Hematopoietic multipotent progenitor cell treated with erythropoietin and hydrocortisone succinate and interleukin-3 and kit ligand, for 8 days (in vitro differentiated cells): ENCODE measurements around the gene UBA52.
"Not testable (repeated sequence)": the region's sequence is repeated elsewhere in the genome, so short reads cannot be mapped to it uniquely, and the experiment has no call there.

Experiments
- DNase-seq: peaks from one replicate; pipeline ENCODE4 v3.0.0-alpha.2; 2015

The UBA52 gene

GRCh38 chr19:18557411-18558201 is 14.1 kb upstream of the UBA52 start, which contains the start of gene KXD1:
Gene KXD1 (plus strand): TSS chr19:18557870. CDS start chr19:18562057, 4,187 bp downstream.
- peak; percentile 100 for DNase-seq

GRCh38 chr19:18558202-18558555 is 13.5 kb upstream of the UBA52 start:
- no peak for DNase-seq

DNA sequence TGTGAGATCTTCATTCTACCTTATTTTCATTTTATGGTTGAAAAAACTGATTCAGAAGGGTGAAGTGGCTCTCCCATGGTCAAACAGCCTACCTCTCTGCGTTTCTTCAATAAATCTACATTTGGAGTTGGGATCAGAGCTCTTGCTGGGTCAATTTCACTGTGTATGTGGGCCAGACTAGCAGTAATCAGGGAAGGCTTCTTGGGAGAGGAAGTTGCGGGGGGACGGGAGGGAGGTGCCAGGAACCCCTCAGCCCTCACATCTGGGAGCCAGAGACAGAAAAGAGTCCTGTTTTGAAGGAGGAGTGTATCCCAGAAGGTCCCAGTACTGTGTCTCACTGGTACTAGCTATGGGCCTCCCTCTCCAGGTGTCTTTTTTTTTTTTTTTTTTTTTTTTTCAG is 13.1 kb upstream of the UBA52 start:
- DNase-seq: no peak

DNA sequence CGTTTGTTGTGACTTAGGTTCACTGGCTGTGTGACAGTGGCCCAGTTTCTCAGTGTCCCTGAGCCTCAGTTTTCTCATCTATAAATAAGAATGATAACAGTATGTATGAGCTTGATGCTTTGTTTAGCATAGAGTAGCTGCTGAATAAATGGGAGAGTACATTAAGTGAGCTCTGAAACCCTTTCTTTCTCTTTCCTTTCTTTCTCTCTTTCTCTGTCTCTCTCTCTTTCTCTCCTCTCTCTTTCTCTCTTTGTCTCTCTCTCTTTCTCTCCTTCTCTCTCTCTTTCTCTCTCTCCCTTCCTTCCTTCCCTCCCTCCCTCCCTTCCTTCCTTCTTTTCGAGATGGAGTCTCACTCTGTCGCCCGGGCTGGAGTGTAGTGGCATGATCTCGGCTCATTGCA is 12.0 kb upstream of the UBA52 start:
- DNase-seq: no peak

GRCh38 chr19:18562086-18562485 is 9.6 kb upstream of the UBA52 start:
- DNase-seq: no peak

DNA sequence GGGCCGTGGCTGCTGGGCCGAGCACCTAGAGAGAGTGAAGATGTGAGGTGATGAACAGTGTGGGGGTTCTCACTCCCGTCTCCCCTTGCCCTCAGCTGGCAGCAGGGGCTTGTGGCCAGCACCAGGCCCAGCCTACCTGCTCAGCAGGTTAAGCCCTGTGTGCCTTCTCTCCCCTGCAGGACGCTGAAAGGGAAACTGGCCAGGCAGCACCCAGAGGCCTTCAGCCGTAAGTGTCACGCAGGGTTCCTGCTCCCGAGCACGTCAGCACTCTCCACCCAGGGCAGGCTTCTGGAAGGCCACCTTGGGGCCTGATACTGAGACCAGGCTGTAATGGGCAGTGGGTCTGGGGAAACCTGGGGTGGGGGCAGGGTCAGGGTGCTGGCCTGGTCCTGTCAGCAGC is 4.7 kb upstream of the UBA52 start:
- DNase-seq: no peak

GRCh38 chr19:18568367-18568766 is 3.3 kb upstream of the UBA52 start:
- no peak for DNase-seq

DNA sequence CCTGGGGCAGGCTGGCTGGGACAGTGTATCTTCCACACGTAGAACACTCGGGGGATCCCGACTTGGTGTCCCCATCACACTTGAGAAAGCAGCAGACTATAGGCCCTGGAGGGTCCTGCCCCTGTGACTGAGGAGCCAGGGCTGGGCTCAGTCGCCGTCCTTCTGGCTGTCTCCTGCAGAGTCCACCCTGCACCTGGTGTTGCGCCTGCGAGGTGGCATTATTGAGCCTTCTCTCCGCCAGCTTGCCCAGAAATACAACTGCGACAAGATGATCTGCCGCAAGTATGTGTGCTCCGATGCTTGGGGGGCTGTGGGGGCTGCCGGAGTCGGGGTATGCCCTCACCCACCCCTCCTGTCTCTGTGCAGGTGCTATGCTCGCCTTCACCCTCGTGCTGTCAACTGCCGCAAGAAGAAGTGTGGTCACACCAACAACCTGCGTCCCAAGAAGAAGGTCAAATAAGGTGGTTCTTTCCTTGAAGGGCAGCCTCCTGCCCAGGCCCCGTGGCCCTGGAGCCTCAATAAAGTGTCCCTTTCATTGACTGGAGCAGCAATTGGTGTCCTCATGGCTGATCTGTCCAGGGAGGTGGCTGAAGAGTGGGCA is 3.1 kb downstream of the UBA52 start:
- no peak for DNase-seq

GRCh38 chr19:18576383-18576782 is 4.7 kb downstream of the UBA52 start:
- DNase-seq: no peak

GRCh38 chr19:18577365-18577914 is 5.8 kb downstream of the UBA52 start:
- DNase-seq: no peak

DNA sequence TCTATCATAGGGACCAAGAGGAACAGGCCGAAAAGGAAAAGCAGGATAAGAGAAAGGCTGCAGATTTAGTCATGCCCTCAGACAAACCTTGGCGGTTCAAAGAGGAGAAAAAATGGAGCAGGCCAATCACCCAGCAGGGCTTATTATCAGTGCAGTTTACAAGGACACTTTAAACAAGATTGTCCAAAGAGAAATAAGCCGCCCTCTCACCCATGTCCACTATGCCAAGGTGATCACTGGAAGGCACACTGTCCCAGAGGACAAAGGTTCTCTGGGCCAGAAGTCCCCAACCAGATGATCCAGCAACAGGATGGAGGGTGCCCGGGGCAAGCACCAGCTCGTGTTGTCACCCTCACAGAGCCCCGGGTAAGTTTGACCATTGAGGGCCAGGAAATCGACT is 8.7 kb downstream of the UBA52 start:
- no peak for DNase-seq

DNA sequence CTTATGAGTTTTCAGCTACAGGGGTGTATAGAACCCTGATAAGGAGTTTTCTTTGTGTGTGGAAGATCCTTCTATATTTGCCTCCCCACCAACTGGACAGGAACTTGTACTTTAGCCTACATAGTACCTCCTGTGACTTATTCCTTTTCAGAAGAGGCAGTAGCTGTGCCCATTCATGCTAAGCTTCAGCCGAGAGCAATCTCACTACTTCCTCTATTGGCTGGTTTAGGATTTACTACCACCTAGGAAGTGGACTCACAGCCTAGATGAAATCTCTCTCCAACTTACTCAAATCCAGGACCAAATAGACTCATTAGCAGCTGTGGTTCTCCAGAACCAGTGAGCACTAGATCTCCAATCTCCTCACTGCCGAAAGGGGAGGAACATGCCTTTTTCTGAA is 14.6 kb downstream of the UBA52 start:
- no peak for DNase-seq

DNA sequence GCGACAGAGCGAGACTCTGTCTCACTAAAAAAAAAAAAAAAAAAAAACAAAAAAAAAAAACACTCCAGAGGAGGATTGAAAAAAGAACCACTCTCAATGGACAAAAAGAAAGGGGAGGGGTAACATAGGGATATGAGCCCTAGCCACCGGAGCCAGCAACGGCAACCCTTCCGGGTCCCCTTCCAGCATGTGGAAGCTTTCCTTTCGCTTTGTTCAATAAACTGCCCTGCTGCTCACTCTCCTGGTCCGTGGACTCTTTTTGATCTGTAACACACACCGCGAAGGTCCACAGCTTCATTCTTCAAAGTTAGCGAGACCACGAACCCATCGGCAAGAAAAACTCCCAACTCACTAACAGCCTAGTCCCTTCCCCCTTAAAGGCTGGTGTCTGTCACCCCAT is 15.9 kb downstream of the UBA52 start:
- no peak for DNase-seq

GRCh38 chr19:18587962-18588610 is 16.4 kb downstream of the UBA52 start:
- no peak for DNase-seq

GRCh38 chr19:18588611-18589379 is 17.1 kb downstream of the UBA52 start, which contains the start of gene REX1BD:
Gene REX1BD (plus strand): TSS chr19:18588798. CDS start chr19:18588802, 4 bp downstream.
- peak; percentile 84 for DNase-seq

GRCh38 chr19:18589380-18590272 is 18.0 kb downstream of the UBA52 start:
- DNase-seq: peak; percentile 72

DNA sequence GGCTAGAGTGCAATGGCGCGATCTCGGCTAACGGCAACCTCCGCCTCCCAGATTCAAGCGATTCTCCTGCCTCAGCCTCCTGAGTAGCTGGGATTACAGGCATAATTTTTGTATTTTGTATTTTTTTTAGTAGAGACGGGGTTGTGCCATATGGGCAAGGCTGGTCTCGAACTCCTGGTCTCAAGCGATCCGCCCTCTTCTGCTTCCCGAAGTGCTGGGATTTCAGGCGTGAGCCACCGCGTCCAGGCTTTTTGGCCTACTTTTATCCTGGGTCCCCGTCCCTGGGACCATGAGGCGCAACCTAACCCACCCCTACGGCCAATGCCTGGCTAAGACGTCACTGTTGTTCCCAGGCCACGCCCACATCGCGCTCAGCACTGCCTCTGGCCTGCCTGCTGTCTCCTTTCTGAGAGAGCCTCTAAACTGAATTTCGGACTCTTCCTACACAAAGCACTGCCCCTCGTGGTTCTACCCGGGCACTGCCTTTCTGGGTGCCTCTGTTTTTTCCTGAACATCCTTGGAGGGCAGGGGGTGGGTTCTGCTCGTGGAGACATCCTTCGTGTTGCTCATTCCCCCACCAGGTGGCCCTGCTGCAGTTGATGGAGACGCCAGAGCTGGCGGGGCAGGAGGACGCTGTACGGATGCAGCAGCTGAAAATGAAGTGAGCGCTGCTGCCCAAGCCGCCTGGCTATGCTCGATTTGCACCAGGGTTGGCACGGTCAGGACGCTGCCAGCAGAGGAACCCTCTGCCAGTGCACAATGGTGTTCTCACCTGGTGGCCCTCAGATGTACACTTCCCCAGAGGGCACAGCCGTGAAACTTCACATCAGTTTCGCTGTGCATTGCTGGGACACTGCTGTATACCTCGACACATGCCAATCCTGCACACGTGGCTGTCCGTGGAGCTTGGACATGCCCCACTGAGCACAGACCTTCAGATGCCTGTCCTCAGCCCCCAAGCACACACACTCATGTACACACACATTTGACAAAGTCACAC is 18.9 kb downstream of the UBA52 start:
- DNase-seq: peak; percentile 61

DNA sequence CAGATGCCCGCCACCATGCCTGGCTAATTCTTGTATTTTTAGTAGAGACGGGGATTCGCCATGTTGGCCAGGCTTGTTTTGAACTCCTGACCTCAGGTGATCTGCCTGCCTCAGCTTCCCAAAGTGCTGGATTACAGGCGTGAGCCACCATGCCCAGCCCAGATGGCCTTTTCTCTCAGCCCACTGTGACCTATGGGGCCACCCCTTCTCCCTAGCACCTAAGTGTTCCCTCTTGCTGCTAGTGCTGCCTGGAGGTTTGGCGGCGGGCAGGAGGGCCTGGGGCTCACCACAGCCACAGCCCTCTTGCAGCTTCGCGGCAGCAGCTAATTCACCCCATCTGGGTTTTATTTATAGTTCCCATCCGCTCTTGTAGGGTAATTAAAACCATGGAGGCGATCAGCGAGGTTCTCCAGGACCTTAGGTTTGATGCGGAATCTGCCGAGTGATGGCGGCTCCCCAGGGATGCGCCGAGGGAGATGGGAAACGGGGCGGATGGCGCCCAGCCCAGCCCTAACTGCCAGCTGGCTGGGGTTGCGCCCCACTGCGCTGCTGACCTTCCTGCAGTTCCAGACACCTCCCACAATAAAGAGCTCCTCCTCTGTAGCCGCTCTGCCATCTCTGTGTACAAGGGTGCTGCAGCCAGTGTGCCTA is 20.2 kb downstream of the UBA52 start:
- no peak for DNase-seq

GRCh38 chr19:18592732-18593131 is 21.1 kb downstream of the UBA52 start:
- not testable (repeated sequence) for DNase-seq
